Sciatic nerve (tissue), 2 donors: ENCODE results near the gene MAGEA3. TPM values are rescaled to one million over a fixed set of nuclear protein-coding genes. Genes with fewer than 3 reads are reported as not detected.
"Not testable (repeated sequence)": the region's sequence is repeated elsewhere in the genome, so short reads cannot be mapped to it uniquely, and the experiment has no call there.

ENCODE experiments used
- ATAC-seq: fragments of 200-7000 bp; cut with Tn5 transposase; one replicate; pipeline ENCODE4 v1.9.1; 2020; ENCODE audit warnings: mild to moderate bottlenecking, moderate library complexity
- DNase-seq: peaks from one replicate; pipeline ENCODE4 v3.0.0-alpha.2; 2020; ENCODE audit warnings: low spot score
- intact Hi-C: fragments of 100-400 bp; cut with DNase I; formaldehyde crosslinking; loops from one replicate; pipeline ENCODE4 v1.14.2; 2022
- total RNA-seq: library from RNA; stranded (reverse); fragmentation: NEBNext Ultra II Directional; extraction: Animal tissue kit (Norgen Biotek cat#: 25700); gene quantifications from one replicate; pipeline ENCODE4 v1.2.1, GENCODE V29; 2021
- donor health status: DM: no; HTN: no; CAD: no.
- donor health status: DM: no; HTN: no; CAD: no.

The MAGEA3 gene
- total RNA-seq, 1 donor from 2014 or later = not detected

GRCh38 chrX:152734143-152734858 is 35.7 kb downstream of the MAGEA3 start:
- intact Hi-C loops = not testable (repeated sequence)

GRCh38 chrX:152735101-152735500 is 36.5 kb downstream of the MAGEA3 start:
- intact Hi-C loops = no loop called here
- peak; percentile 14 for DNase-seq
- no peak for ATAC-seq

More at GRCh38 chrX:152734143-152734858, 35.7 kb downstream of the MAGEA3 start:
- DNase-seq = peak; percentile 28
- ATAC-seq = not testable (repeated sequence)

GRCh38 chrX:152735860-152736511 is 37.4 kb downstream of the MAGEA3 start:
- DNase-seq = peak; percentile 28
- intact Hi-C loops = no loop called here

GRCh38 chrX:152736528-152736927 is 37.9 kb downstream of the MAGEA3 start:
- ATAC-seq, intact Hi-C loops: not testable (repeated sequence)
- peak; percentile 12 for DNase-seq

More at GRCh38 chrX:152735860-152736511, 37.4 kb downstream of the MAGEA3 start:
- ATAC-seq = no peak

- intact Hi-C loops = no loop called here
- DNase-seq (no peak), ATAC-seq (no peak)
These were observed 40.0 kb downstream of the MAGEA3 start for GRCh38 chrX:152738560-152738959.

Other genes starting within 250 kb of the MAGEA3 start
- gene GABRA3, start 247.5 kb upstream of the MAGEA3 start, total RNA-seq = 0.27 TPM
- gene GABRQ, start 60.9 kb upstream of the MAGEA3 start, total RNA-seq = 5.3 TPM
- not detected for gene CSAG2, start 10.5 kb downstream of the MAGEA3 start, total RNA-seq
- gene MAGEA2B, start 15.8 kb downstream of the MAGEA3 start, total RNA-seq = not detected
- not detected for gene CSAG1, start 34.9 kb downstream of the MAGEA3 start, total RNA-seq
- gene MAGEA12, start 35.0 kb downstream of the MAGEA3 start, total RNA-seq = not detected
- not detected for gene MAGEA2, start 55.0 kb downstream of the MAGEA3 start, total RNA-seq
- gene CSAG3, start 60.4 kb downstream of the MAGEA3 start, total RNA-seq = not detected
- not detected for gene MAGEA6, start 70.9 kb downstream of the MAGEA3 start, total RNA-seq
- gene CETN2, start 132.0 kb downstream of the MAGEA3 start, total RNA-seq = 25.0 TPM
- 18.0 TPM for gene NSDHL, start 132.3 kb downstream of the MAGEA3 start, total RNA-seq
- 26.9 TPM for gene ZNF185, start 199.3 kb downstream of the MAGEA3 start, total RNA-seq